IgD-negative memory B cell (primary cell): ENCODE results near the gene EVC. TPM values are rescaled to one million over a fixed set of nuclear protein-coding genes. Genes with fewer than 3 reads are reported as not detected.

ENCODE experiments used
- H3K27ac Mint-ChIP-seq, 3 donors: one replicate each; pipeline ENCODE4 v1.8.0; 2020 to 2022; ENCODE audit warnings: mild to moderate bottlenecking in 3 of 3, mixed read lengths in 3 of 3, moderate library complexity in 1 of 3
- H3K27me3 Mint-ChIP-seq: one replicate; pipeline ENCODE4 v1.8.0; 2021; ENCODE audit warnings: mixed read lengths
- H3K36me3 Mint-ChIP-seq: one replicate; pipeline ENCODE4 v1.8.0; 2020; ENCODE audit warnings: mild to moderate bottlenecking, mixed read lengths
- H3K4me1 Mint-ChIP-seq, 3 donors: one replicate each; pipeline ENCODE4 v1.8.0; 2020 to 2022; ENCODE audit warnings: mixed read lengths in 3 of 3, mild to moderate bottlenecking in 1 of 3
- H3K4me3 Mint-ChIP-seq, 4 donors: one replicate each; pipeline ENCODE4 v1.8.0; 2020 to 2022; ENCODE audit warnings: mild to moderate bottlenecking in 4 of 4, mixed read lengths in 4 of 4, moderate library complexity in 3 of 4
- H3K9me3 Mint-ChIP-seq, 3 donors: one replicate each; pipeline ENCODE4 v1.8.0; 2020 to 2021; ENCODE audit warnings: mixed read lengths in 3 of 3, mild to moderate bottlenecking in 1 of 3
- polyA plus RNA-seq: library from polyadenylated mRNA; unstranded; fragments of 300-500 nt; fragmentation: Illumina TruSeq; gene quantifications from one replicate; pipeline ENCODE4 v1.2.3, GENCODE V29; 2021

Gene EVC
- polyA plus RNA-seq, 1 donor from 2014 or later: 0.05 TPM

DNA sequence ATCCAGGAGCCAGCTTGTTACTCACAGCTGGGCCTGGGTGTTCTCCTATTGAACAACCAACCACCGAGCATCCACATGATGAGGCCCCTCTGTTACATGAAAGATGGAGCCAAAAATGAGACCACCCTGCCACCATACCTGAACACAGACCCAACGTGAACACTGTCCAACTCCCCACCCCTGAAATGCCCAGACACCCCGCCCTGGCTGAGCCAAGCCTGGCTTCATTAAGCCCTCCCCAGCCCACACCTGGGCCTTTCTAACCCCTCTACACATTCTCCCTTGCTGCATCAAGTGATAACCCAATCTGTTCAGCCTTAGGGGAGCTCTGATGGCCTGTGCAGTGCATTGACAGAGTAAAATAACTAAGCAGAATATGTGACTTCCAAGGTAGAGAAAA lies 80.7 kb downstream of the EVC start:
- Mint-ChIP-seq H3K36me3 (no peaks in the 10 kb centered on the region), H3K27me3 (no peaks in the 10 kb centered on the region), H3K4me1 (no peaks in the 10 kb centered on the region), H3K4me3 (no peak overlapping the region), H3K9me3 (peaks cover 0 to 3% (median 3%) of the 10 kb centered on the region in 3 donors), H3K27ac (no peak overlapping the region)

DNA sequence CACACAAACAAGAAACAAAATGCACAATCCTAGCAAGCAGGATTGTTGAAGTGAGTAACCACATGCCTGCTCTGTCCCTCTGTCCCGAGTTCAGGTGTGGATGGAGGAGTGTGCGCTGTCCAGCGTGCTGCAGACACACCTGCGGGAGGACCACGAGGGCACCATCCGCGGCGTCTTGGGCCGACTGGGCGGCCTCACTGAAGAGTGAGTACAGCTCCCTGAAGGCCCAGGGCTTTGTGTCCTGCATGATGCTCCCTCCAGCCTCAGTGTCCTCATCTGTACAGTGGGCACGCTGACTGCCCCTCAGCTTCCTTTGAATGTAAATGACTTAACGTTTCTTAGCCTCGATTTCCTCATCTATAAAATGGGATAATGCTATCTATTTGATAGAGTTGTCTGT lies 82.5 kb downstream of the EVC start:
- Mint-ChIP-seq H3K4me1 (no peaks in the 10 kb centered on the region), H3K27me3 (no peaks in the 10 kb centered on the region), H3K4me3 (no peak overlapping the region), H3K36me3 (no peaks in the 10 kb centered on the region), H3K27ac (no peak overlapping the region), H3K9me3 (peaks cover 0 to 3% (median 3%) of the 10 kb centered on the region in 3 donors)

DNA sequence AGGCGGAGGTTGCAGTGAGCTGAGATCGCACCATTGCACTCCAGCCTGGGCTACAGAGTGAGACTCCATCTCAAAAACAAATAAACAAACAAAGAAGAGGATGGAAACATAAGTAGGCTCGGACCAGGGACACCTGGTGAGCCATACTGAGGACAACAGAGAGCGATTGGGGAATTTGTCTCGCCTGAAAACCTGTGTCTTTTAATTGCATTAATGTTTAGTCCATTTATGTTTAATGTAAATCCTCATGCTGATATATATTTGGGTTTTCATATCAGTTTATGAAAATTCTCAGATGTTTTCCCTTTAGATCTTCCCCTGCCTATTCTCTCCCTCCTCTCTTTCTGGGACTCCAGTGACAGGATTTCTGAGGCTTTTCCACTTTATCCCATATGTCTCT lies 84.6 kb downstream of the EVC start:
- Mint-ChIP-seq H3K36me3 (no peaks in the 10 kb centered on the region), H3K4me3 (no peak overlapping the region), H3K27ac (peak overlapping the region in 1 of 3 donors; percentile 12), H3K4me1 (no peaks in the 10 kb centered on the region), H3K27me3 (no peaks in the 10 kb centered on the region), H3K9me3 (peaks cover 3% of the 10 kb centered on the region in 3 donors)

DNA sequence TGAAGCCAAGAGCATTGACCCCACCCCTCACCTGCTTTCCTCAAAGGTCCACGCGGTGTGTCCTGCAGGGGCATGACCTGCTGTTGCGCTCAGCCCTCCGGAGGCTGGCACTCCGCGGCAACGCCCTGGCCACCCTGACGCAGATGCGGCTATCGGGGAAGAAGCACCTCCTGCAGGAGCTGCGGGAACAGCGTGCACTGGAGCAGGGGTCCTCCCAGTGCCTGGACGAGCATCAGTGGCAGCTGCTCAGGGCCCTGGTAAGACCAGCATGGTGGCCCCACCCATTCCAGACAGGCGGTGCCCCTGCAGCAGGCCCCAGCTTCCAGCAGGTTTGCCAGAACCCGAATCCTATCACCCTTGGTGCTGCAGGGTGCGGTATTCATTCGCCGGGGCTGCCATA lies 86.0 kb downstream of the EVC start:
- H3K27ac Mint-ChIP-seq: no peak overlapping the region
- H3K9me3 Mint-ChIP-seq: peaks cover 3% of the 10 kb centered on the region in 3 donors
- H3K4me1 Mint-ChIP-seq: no peaks in the 10 kb centered on the region
- no peak overlapping the region for H3K4me3 Mint-ChIP-seq
- H3K36me3 Mint-ChIP-seq: no peaks in the 10 kb centered on the region
- no peaks in the 10 kb centered on the region for H3K27me3 Mint-ChIP-seq

DNA sequence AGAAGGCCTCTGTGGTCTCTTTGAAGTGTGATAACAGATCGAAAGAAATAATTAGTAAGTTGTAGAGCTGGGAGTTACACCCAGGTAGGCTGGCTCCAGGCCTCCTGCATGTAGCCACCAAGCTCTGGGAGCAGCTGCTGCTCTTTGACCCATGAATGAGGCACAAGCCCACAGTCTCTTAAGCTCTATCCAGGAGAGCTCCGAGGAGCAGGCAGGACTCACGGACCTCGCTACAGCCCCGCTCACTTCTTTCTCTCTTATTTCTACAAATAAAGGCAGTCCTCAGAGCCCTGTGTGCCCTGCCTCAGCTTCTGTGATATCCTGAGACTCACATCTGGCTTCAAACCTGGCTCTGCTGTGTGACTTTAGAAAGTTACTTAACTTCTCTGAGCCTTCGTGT lies 86.9 kb downstream of the EVC start:
- Mint-ChIP-seq H3K27me3 (no peaks in the 10 kb centered on the region), H3K4me3 (no peak overlapping the region), H3K4me1 (no peaks in the 10 kb centered on the region), H3K27ac (no peak overlapping the region), H3K9me3 (peaks cover 3% of the 10 kb centered on the region in 3 donors), H3K36me3 (no peaks in the 10 kb centered on the region)

DNA sequence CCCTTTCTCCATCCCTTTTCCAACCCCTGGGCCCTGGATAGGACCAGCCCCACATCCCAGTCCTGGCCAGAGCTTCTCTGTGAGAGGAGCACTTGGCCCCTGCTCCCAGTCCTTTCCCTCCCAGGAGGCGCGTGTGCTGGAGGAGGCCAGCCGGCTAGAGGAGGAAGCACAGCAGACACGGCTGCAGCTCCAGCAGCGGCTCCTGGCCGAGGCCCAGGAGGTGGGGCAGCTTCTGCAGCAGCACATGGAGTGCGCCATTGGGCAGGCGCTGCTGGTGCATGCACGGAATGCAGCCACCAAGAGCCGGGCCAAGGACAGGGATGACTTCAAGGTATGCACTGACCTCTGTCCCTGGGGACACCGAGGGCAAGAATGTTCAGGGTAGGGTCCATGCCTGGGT lies 87.5 kb downstream of the EVC start:
- Mint-ChIP-seq H3K9me3 (peaks cover 3% of the 10 kb centered on the region in 3 donors), H3K36me3 (no peaks in the 10 kb centered on the region), H3K27me3 (no peaks in the 10 kb centered on the region), H3K27ac (no peak overlapping the region), H3K4me1 (no peaks in the 10 kb centered on the region), H3K4me3 (no peak overlapping the region)

DNA sequence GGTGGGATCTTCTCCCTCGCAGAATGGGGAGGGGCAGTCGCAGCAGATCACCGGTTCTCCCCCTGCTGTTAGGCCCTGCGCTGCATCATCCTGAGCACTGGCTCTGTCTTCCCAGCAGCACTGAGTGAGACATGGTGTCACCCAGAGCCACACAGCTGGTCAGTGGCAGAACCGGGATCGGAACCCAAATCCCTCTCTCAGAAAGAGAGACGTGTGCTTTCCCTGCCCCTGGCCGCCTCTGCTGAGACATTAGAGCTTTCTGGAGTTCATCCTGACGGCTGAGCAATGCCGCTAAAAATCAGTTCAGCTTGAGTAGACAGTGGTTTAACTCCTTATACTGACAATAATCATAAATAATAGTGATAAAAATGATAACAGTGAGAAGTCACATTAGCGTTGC lies 87.9 kb downstream of the EVC start:
- Mint-ChIP-seq H3K4me3 (no peak overlapping the region), H3K27me3 (no peaks in the 10 kb centered on the region), H3K27ac (no peak overlapping the region), H3K36me3 (no peaks in the 10 kb centered on the region), H3K9me3 (peaks cover 3% of the 10 kb centered on the region in 3 donors), H3K4me1 (no peaks in the 10 kb centered on the region)

DNA sequence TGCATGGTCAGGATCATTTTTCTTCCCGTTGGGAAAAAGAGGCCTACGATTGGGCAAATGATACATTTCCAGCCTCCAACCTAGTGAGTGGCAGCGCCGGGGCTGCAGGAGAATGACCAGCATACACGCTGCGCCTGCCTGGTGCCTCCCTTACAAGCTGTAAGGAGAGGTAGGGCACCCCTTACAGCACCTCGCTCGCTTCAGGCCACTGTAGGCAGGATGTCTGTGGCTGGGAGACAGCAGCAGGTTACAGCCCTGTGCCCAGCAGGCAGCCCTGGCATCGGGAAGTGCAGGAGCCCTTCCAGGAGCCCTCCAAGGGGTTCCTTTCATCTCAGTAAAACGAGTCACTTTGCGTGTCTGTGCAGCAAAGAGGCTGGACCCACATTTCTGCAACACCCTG lies 88.4 kb downstream of the EVC start:
- Mint-ChIP-seq H3K4me3 (no peak overlapping the region), H3K4me1 (no peaks in the 10 kb centered on the region), H3K36me3 (no peaks in the 10 kb centered on the region), H3K27me3 (no peaks in the 10 kb centered on the region), H3K9me3 (peaks cover 3% of the 10 kb centered on the region in 3 donors), H3K27ac (no peak overlapping the region)

DNA sequence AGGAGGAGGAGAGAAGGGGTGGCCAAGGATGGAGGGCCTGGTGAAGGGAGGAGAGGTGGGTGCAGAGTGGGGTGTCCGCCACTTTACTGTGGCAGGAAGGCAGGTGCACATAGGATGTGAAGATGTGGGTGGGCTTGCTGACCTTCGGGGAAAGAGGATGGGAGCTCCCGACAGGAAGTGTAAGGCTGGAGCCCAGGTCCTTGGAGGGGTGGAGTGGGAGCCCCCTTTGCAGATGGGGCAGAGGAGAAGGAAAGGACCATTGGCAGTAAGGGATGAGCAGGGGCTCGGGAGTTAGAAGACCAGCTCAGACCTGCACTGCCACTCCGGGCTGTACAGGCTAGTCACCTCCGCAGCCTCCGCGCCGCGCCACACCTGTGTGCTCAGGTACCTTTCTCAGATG lies 89.5 kb downstream of the EVC start:
- no peak overlapping the region for H3K27ac Mint-ChIP-seq
- no peak overlapping the region for H3K4me3 Mint-ChIP-seq
- H3K4me1 Mint-ChIP-seq: no peaks in the 10 kb centered on the region
- no peaks in the 10 kb centered on the region for H3K36me3 Mint-ChIP-seq
- peaks cover 0 to 3% (median 2%) of the 10 kb centered on the region in 3 donors for H3K9me3 Mint-ChIP-seq
- H3K27me3 Mint-ChIP-seq: no peaks in the 10 kb centered on the region

DNA sequence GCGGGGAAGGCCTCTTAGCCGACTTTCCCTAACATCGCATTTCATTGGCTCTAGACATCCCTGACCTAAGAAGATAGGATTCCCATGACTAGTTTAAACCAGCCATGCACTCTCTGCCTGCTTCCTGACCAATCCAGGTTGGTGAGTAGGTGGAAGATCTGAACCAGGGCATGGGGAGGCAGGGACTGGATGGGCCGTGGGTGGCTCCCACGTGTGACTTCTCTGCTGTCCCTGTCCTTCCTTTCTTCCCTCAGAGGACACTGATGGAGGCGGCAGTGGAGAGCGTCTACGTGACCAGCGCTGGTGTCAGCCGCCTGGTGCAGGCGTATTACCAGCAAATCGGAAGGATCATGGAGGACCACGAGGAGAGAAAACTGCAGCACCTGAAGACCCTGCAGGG lies 90.7 kb downstream of the EVC start:
- Mint-ChIP-seq H3K27me3 (no peaks in the 10 kb centered on the region), H3K4me3 (no peak overlapping the region), H3K27ac (no peak overlapping the region), H3K9me3 (peaks cover 0 to 3% (median 0%) of the 10 kb centered on the region in 3 donors), H3K36me3 (no peaks in the 10 kb centered on the region), H3K4me1 (no peaks in the 10 kb centered on the region)

DNA sequence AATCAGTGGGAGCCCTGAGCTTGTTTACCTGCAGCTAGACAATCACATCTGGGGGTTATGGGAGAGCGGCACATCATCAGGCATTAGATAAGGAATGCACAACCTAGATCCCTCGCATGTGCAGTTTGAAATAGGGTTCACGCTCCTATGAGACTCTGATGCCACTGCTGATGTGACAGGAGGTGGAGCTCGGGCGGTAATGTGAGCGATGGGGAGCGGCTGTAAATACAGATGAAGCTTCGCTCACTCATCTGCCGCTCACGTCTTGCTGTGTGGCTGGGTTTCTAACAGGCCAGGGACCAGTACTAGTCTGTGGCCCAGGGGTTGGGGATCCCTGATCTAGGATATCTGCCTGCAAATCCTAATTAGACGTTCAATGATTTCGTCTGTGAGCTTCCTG lies 91.6 kb downstream of the EVC start:
- Mint-ChIP-seq H3K9me3 (peaks cover 0 to 3% (median 0%) of the 10 kb centered on the region in 3 donors), H3K27me3 (no peaks in the 10 kb centered on the region), H3K4me3 (no peak overlapping the region), H3K27ac (no peak overlapping the region), H3K36me3 (no peaks in the 10 kb centered on the region), H3K4me1 (no peaks in the 10 kb centered on the region)

DNA sequence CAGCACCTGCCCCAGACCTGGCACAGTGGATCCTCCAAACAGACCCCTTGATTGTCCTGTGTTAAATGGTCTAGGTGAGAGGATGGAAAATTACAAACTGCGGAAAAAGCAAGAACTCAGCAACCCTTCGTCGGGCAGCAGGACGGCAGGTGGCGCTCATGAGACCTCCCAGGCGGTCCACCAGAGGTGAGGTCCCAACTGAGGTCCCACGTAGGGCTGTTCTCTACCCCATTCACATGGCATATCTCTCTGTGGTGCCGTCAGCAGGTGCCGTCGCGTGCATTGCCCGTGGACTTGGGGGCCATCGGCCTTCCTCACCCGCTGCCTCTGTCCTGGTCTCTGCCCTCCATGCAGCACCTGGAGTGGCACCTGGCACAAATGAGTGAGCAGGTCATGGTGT lies 93.7 kb downstream of the EVC start:
- H3K4me3 Mint-ChIP-seq: no peak overlapping the region
- H3K27ac Mint-ChIP-seq: no peak overlapping the region
- H3K9me3 Mint-ChIP-seq: peaks cover 0 to 3% (median 0%) of the 10 kb centered on the region in 3 donors
- no peaks in the 10 kb centered on the region for H3K4me1 Mint-ChIP-seq
- H3K27me3 Mint-ChIP-seq: no peaks in the 10 kb centered on the region
- H3K36me3 Mint-ChIP-seq: no peaks in the 10 kb centered on the region

DNA sequence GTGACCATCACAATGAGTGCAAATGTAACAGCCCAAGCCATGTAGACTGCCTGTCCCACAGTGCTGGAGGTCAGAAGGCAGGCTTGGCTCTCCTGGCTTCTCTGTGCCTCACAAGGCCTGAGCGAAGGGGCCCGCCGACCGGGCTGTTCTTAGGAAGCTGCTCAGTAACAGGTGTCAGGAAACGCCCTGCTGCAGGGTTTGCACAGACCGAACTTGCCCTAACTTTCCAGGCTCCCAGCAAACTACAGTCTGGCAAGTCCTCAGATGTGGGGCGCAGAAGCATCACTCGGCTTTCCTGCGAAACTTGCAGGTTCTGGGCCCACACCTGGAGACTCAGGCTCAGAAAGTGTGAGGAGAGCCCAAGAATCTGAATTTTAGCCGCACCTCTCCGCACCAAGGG lies 94.3 kb downstream of the EVC start:
- H3K36me3 Mint-ChIP-seq: no peaks in the 10 kb centered on the region
- H3K4me3 Mint-ChIP-seq: no peak overlapping the region
- H3K9me3 Mint-ChIP-seq: peaks cover 0 to under 1% (median 0%) of the 10 kb centered on the region in 3 donors
- H3K4me1 Mint-ChIP-seq: no peaks in the 10 kb centered on the region
- no peaks in the 10 kb centered on the region for H3K27me3 Mint-ChIP-seq
- H3K27ac Mint-ChIP-seq: no peak overlapping the region

DNA sequence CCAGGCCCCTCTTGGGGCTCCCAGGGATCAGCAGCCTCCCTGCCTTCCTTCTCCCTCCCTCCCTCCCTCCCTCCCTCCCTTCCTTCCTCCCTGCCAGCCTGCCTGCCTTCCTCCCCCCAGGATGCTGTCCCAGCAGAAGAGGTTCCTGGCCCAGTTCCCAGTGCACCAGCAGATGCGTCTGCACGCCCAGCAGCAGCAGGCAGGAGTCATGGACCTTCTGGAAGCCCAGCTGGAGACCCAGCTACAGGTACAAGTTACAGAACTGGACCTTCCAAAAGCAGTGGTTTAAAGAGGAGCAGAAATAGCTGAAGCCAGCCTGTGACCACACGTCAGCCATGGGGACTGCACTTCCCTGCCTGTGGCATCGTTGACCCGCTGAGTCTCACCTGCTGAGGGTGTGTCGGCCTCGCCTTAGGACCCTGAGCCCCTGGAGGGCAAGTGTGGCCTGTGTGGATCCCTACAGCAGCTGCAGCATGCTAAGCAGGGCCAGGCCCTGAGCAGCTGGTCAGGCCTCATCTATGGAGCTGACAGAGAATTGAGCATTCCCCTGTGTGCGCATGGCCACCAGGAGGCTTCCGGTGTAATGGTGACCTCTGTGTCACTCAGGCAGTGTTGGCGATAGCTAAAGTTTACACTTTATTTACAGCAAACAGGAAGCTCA lies 97.2 kb downstream of the EVC start:
- Mint-ChIP-seq H3K27me3 (no peaks in the 10 kb centered on the region), H3K9me3 (no peaks in the 10 kb centered on the region), H3K27ac (no peak overlapping the region), H3K4me3 (no peak overlapping the region), H3K36me3 (no peaks in the 10 kb centered on the region), H3K4me1 (peaks cover 0 to under 1% (median 0%) of the 10 kb centered on the region in 3 donors)

DNA sequence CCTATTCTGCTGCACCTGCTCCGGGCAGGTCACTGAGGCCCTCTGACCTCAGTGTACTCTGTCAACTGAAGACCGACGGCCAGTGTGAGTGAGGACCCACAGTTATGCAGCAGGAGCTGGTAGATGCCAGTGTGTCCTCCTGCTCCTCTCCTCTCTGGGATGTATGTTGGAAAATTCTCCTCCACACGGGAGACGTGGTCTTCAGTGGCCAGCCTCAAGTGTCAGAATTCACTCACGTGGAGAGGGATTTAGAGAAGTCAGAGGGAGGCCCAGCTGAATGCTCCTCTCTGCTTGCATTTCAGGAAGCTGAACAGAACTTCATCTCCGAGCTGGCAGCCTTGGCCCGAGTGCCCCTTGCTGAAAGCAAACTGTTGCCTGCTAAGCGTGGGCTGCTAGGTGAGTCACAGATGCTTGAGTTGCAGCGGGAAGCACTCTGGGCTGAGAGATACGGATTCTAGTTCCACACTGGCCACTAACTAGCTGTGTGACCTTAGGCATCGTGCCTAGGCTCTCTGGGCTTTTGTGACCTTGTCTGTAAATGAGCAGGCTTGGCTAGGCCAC lies 98.3 kb downstream of the EVC start:
- Mint-ChIP-seq H3K27me3 (no peaks in the 10 kb centered on the region), H3K4me1 (peaks cover 0 to 3% (median 0%) of the 10 kb centered on the region in 3 donors), H3K27ac (no peak overlapping the region), H3K4me3 (no peak overlapping the region), H3K36me3 (no peaks in the 10 kb centered on the region), H3K9me3 (no peaks in the 10 kb centered on the region)

DNA sequence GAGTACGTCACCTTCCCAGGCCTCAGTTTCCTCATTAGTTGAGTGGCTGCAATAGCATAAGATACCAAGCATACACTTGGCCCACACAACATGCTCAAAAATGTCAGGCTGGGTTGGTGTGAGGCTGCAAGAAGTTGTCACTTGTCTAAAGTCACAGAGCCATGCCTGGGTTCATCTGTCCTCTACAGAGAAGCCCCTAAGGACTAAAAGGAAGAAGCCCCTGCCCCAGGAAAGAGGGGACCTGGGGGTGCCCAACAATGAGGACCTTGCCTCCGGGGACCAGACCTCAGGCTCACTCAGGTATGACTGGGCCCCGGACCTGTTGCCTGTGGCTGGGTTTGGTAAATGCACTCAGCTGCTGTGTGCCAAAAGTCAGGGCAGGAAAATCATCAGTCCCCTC lies 99.2 kb downstream of the EVC start:
- H3K27me3 Mint-ChIP-seq: no peaks in the 10 kb centered on the region
- H3K27ac Mint-ChIP-seq: no peak overlapping the region
- H3K36me3 Mint-ChIP-seq: no peaks in the 10 kb centered on the region
- no peak overlapping the region for H3K4me3 Mint-ChIP-seq
- peaks cover 0 to 3% (median 0%) of the 10 kb centered on the region in 3 donors for H3K4me1 Mint-ChIP-seq
- no peaks in the 10 kb centered on the region for H3K9me3 Mint-ChIP-seq
